CD14-positive monocyte (primary cell): ENCODE results near the gene BEND7. TPM values are rescaled to one million over a fixed set of nuclear protein-coding genes. Genes with fewer than 3 reads are reported as not detected.

Source experiments
- DNase-seq, 3 donors: peaks; one replicate each; pipeline ENCODE4 v3.0.0-alpha.2; 2011 to 2022
- H2AFZ ChIP-seq: 2 replicates; pipeline ENCODE4 v1.6.0; 2012; ENCODE audit warnings: mild to moderate bottlenecking, low read depth, low read length, inconsistent platforms; ENCODE audit not compliant: insufficient read depth, poor library complexity, severe bottlenecking
- H3K27ac ChIP-seq, 2 donors: 1 replicate in 1 of 2; 2 replicates in 1 of 2; pipeline ENCODE4 v1.5.1; 2012 to 2013; ENCODE audit warnings: low read length in 2 of 2, control low read depth in 1 of 2, inconsistent platforms in 1 of 2, low read depth in 1 of 2, mild to moderate bottlenecking in 1 of 2
- H3K27me3 ChIP-seq, 2 donors: one replicate each; pipeline versions ENCODE4 v1.6.0 to v1.6.1; 2011 to 2013; ENCODE audit warnings: low read length in 2 of 2; ENCODE audit not compliant: control insufficient read depth in 2 of 2, insufficient read depth in 2 of 2
- H3K36me3 ChIP-seq, 2 donors: replicated peaks in 1 of 2; 1 replicate in 1 of 2; 2 replicates in 1 of 2; pipeline versions ENCODE4 v1.5.1 to v1.6.1; 2012 to 2013; ENCODE audit warnings: low read length in 2 of 2, control low read depth in 1 of 2, inconsistent platforms in 1 of 2, mild to moderate bottlenecking in 1 of 2; ENCODE audit not compliant: insufficient read depth in 2 of 2, control insufficient read depth in 1 of 2
- H3K4me1 ChIP-seq, 2 donors: 1 replicate in 1 of 2; 2 replicates in 1 of 2; pipeline versions ENCODE4 v1.5.1 to v1.6.1; 2012 to 2013; ENCODE audit warnings: low read length in 2 of 2, control low read depth in 1 of 2, inconsistent platforms in 1 of 2, mild to moderate bottlenecking in 1 of 2, moderate library complexity in 1 of 2; ENCODE audit not compliant: insufficient read depth in 2 of 2, control insufficient read depth in 1 of 2
- H3K4me2 ChIP-seq: replicated peaks from 2 replicates; pipeline ENCODE3; 2012; ENCODE audit warnings: low read length, moderate library complexity, mild to moderate bottlenecking; ENCODE audit not compliant: poor library complexity, severe bottlenecking; ENCODE audit errors: extremely low read depth
- H3K4me3 ChIP-seq, 3 experiments: fragments of 200-600 bp in 1 of 3; sonication (generic) in 1 of 3; replicated peaks in 1 of 3; 1 replicate in 2 of 3; 2 replicates in 1 of 3; pipeline ENCODE4 v1.5.1; 2011 to 2013; ENCODE audit warnings: low read length in 3 of 3, mild to moderate bottlenecking in 3 of 3, control low read depth in 2 of 3, low read depth in 2 of 3, inconsistent platforms in 1 of 3, moderate library complexity in 1 of 3
- H3K79me2 ChIP-seq: 2 replicates; pipeline ENCODE4 v1.6.0; 2012; ENCODE audit warnings: mild to moderate bottlenecking, control low read depth, inconsistent platforms, low read length, moderate library complexity; ENCODE audit not compliant: insufficient read depth
- H3K9ac ChIP-seq: 2 replicates; pipeline ENCODE4 v1.6.0; 2017; ENCODE audit warnings: low read length, mild to moderate bottlenecking; ENCODE audit not compliant: insufficient read depth, poor library complexity, severe bottlenecking
- H3K9me3 ChIP-seq, 2 donors: replicated peaks in 1 of 2; 1 replicate in 1 of 2; 2 replicates in 1 of 2; pipeline versions ENCODE4 v1.5.1 to v1.6.1; 2012 to 2013; ENCODE audit warnings: low read length in 2 of 2, control low read depth in 1 of 2; ENCODE audit not compliant: control insufficient read depth in 1 of 2, insufficient read depth in 1 of 2
- H4K20me1 ChIP-seq: 2 replicates; pipeline ENCODE4 v1.6.0; 2012; ENCODE audit warnings: mild to moderate bottlenecking, low read length, control low read depth, moderate library complexity; ENCODE audit not compliant: insufficient read depth
- H3K27ac Mint-ChIP-seq, 7 donors: one replicate each; pipeline ENCODE4 v1.8.0; 2020; ENCODE audit warnings: mild to moderate bottlenecking in 7 of 7, mixed read lengths in 7 of 7, moderate library complexity in 6 of 7, inconsistent platforms in 2 of 7
- H3K27me3 Mint-ChIP-seq, 3 donors: one replicate each; pipeline ENCODE4 v1.8.0; 2021 to 2022; ENCODE audit warnings: low read depth in 3 of 3, mild to moderate bottlenecking in 3 of 3, mixed read lengths in 3 of 3, moderate library complexity in 3 of 3, inconsistent platforms in 1 of 3
- H3K36me3 Mint-ChIP-seq, 2 donors: one replicate each; pipeline ENCODE4 v1.8.0; 2020; ENCODE audit warnings: mixed read lengths in 2 of 2, inconsistent platforms in 1 of 2, mild to moderate bottlenecking in 1 of 2
- H3K4me1 Mint-ChIP-seq: one replicate; pipeline ENCODE4 v1.8.0; 2020; ENCODE audit warnings: mild to moderate bottlenecking, mixed read lengths
- H3K4me3 Mint-ChIP-seq, 2 donors: one replicate each; pipeline ENCODE4 v1.8.0; 2020; ENCODE audit warnings: mild to moderate bottlenecking in 2 of 2, mixed read lengths in 2 of 2, moderate library complexity in 1 of 2
- H3K9me3 Mint-ChIP-seq, 7 donors: one replicate each; pipeline ENCODE4 v1.8.0; 2020 to 2022; ENCODE audit warnings: mixed read lengths in 7 of 7, mild to moderate bottlenecking in 6 of 7, moderate library complexity in 6 of 7, inconsistent platforms in 2 of 7
- CTCF ChIP-seq: fragments of 200-600 bp; IDR thresholded peaks from one replicate; pipeline ENCODE4 v1.8.0; 2022; ENCODE audit warnings: antibody characterized with exemption, mild to moderate bottlenecking
- WGBS: methylation state at CpG from one replicate; pipeline ENCODE4 v1.1.5; 2013; ENCODE audit warnings: missing lambda C conversion rate; ENCODE audit not compliant: insufficient coverage; 5-methylcytosine and 5-hydroxymethylcytosine counted together
- intact Hi-C, 2 donors: fragments of 100-400 bp; cut with micrococcal nuclease; formaldehyde crosslinking; loops; one replicate each; pipeline versions ENCODE4 v1.15.0 to v1.15.1; 2023
- polyA plus RNA-seq, 3 donors: library from polyadenylated mRNA; depleted of rRNA in 1 of 3; unstranded in 2 of 3; stranded (reverse) in 1 of 3; fragments of 300-500 nt in 2 of 3; fragments of >200 nt in 1 of 3; fragmentation: Illumina TruSeq in 2 of 3; gene quantifications; 1 replicate in 2 of 3; 2 replicates in 1 of 3; pipeline ENCODE4 v1.2.3, GENCODE V29; 2012 to 2021

The BEND7 gene
- polyA plus RNA-seq, 3 donors = 0.65 TPM; not detected in 2

DNA sequence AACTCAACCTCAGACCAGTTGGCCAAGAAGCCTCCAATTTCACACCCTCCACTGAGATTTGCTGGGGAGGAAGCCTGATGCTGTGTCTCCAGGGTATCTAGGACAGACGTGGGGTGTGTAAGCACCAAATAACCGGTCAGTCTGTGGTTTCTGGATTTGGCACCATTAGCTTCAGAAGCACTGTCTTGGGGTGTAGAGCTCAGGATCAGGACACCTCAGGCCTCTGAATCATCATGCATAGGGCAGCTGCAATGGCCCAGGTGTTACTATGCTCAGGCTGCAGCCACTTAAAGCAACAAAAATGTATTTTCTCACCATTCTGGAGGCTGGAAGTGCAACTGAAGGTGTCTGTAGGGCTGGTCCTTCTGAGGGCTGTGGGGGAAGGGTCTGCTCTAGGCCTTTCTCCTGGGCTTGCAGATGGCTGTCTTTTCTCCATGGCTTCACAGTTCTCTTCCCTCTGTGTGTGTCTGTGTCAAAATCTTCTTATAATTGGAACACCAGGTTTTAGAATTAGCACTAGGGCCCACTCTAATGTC lies 107.4 kb downstream of the BEND7 start:
- 100% methylated on average over 2 of the region's 2 CpGs for WGBS
- H4K20me1 ChIP-seq = no peaks in the 10 kb centered on the region
- no peak overlapping the region for H3K4me3 ChIP-seq
- TF ChIP-seq CTCF = no peak
- Mint-ChIP-seq H3K4me3 (no peak overlapping the region), H3K27me3 (peaks cover 0 to 4% (median 2%) of the 10 kb centered on the region in 3 donors), H3K4me1 (no peaks in the 10 kb centered on the region), H3K36me3 (no peaks in the 10 kb centered on the region), H3K9me3 (peaks cover 0 to 5% (median 3%) of the 10 kb centered on the region in 7 donors), H3K27ac (no peak overlapping the region)
- H3K79me2 ChIP-seq = no peaks in the 10 kb centered on the region
- H3K36me3 ChIP-seq = no peaks in the 10 kb centered on the region
- intact Hi-C loops = no loop called here
- no peaks in the 10 kb centered on the region for H3K27me3 ChIP-seq
- H3K9ac ChIP-seq = no peak overlapping the region
- H2AFZ ChIP-seq = no peak overlapping the region
- no peak for DNase-seq
- no peaks in the 10 kb centered on the region for H3K4me1 ChIP-seq
- H3K27ac ChIP-seq = no peak overlapping the region
- no peaks in the 10 kb centered on the region for H3K9me3 ChIP-seq
- no peak overlapping the region for H3K4me2 ChIP-seq

DNA sequence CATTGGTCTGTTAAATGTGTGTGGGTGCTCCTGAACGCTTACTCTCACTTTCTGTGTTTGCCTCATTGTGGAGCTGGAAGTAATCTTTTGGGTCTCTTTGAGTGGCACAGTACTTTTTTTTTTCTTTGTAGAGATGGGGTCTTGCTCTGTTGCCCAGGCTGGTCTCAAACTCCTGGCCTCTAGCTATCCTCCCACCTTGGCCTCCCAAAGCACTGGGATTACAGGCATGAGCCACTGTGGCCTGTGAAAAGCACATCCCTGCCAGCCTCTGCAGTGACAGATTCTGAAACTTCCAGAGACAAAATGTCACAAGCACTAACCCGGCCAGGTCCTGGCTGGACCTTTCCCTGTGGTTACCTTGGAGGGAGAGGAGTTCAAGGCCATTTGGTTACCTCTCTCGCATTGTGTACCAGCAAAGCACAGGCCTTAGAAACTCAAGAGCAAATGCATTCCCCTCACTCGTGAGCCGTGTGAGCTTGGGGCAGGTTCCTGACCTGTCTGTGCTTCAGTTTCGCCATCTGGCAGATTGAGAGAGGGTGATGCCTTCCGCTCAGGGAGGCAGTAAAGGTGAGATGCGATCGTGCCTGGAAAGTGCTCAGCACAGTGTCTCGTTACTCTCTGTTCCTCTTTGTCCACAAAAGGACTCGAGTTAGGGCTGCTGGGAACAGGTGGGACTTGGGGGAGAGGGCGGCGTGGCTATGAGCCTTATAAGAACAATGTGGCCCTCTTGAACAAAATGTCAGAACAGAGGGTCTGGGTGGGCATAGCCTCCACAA lies 108.1 kb downstream of the BEND7 start:
- H3K9me3 Mint-ChIP-seq = peaks cover 0 to 6% (median 3%) of the 10 kb centered on the region in 7 donors
- H3K27me3 Mint-ChIP-seq = peaks cover 0 to 6% (median 2%) of the 10 kb centered on the region in 3 donors
- no peaks in the 10 kb centered on the region for H3K36me3 Mint-ChIP-seq
- Histone ChIP-seq H3K79me2 (no peaks in the 10 kb centered on the region), H3K27me3 (no peaks in the 10 kb centered on the region), H3K4me2 (no peak overlapping the region), H3K9me3 (no peaks in the 10 kb centered on the region), H3K36me3 (no peaks in the 10 kb centered on the region), H4K20me1 (no peaks in the 10 kb centered on the region), H3K27ac (no peak overlapping the region), H2AFZ (no peak overlapping the region), H3K9ac (no peak overlapping the region), H3K4me3 (no peak overlapping the region), H3K4me1 (no peaks in the 10 kb centered on the region)
- no peaks in the 10 kb centered on the region for H3K4me1 Mint-ChIP-seq
- DNase-seq = no peak
- intact Hi-C loops = no loop called here
- H3K4me3 Mint-ChIP-seq = no peak overlapping the region
- no peak overlapping the region for H3K27ac Mint-ChIP-seq
- 97% methylated on average over 6 of the region's 13 CpGs for WGBS
- no peak for TF ChIP-seq CTCF
